GM18858 (cell line): ENCODE data around the gene RGS6.

Experiments
- ATAC-seq: cut with Tn5 transposase; IDR thresholded peaks from one replicate; pipeline ENCODE4 v1.9.1; 2021; ENCODE audit not compliant: unreplicated experiment

Gene RGS6

GRCh38 chr14:72063761-72064282, 131.6 kb downstream of the RGS6 start:
- no peak for ATAC-seq

GRCh38 chr14:72064501-72064900, 132.3 kb downstream of the RGS6 start:
- no peak for ATAC-seq

GRCh38 chr14:72070458-72070857, 138.2 kb downstream of the RGS6 start:
- ATAC-seq = no peak

GRCh38 chr14:72075649-72076334, 143.6 kb downstream of the RGS6 start:
- ATAC-seq = no peak

- no peak for ATAC-seq
These were observed 148.9 kb downstream of the RGS6 start for GRCh38 chr14:72081137-72081536.

GRCh38 chr14:72084935-72085334, 152.7 kb downstream of the RGS6 start:
- no peak for ATAC-seq

GRCh38 chr14:72089625-72090024, 157.4 kb downstream of the RGS6 start:
- no peak for ATAC-seq

- no peak for ATAC-seq
These were observed 162.8 kb downstream of the RGS6 start for GRCh38 chr14:72094844-72095582.

- ATAC-seq = no peak
These were observed 165.0 kb downstream of the RGS6 start for GRCh38 chr14:72097173-72097783.

- ATAC-seq = no peak
These were observed 166.0 kb downstream of the RGS6 start for GRCh38 chr14:72098210-72098609.

GRCh38 chr14:72099566-72099965, 167.3 kb downstream of the RGS6 start:
- no peak for ATAC-seq

GRCh38 chr14:72104011-72104613, 171.9 kb downstream of the RGS6 start:
- no peak for ATAC-seq

GRCh38 chr14:72111911-72112310, 179.7 kb downstream of the RGS6 start:
- no peak for ATAC-seq

- ATAC-seq = no peak
These were observed 186.6 kb downstream of the RGS6 start for GRCh38 chr14:72118841-72119240.

GRCh38 chr14:72120315-72120714, 188.1 kb downstream of the RGS6 start:
- no peak for ATAC-seq

GRCh38 chr14:72123755-72124154, 191.5 kb downstream of the RGS6 start:
- no peak for ATAC-seq

GRCh38 chr14:72124171-72124570, 191.9 kb downstream of the RGS6 start:
- no peak for ATAC-seq

- ATAC-seq = no peak
These were observed 193.9 kb downstream of the RGS6 start for GRCh38 chr14:72126091-72126490.

GRCh38 chr14:72126561-72126960, 194.3 kb downstream of the RGS6 start:
- no peak for ATAC-seq

GRCh38 chr14:72128629-72129028, 196.4 kb downstream of the RGS6 start:
- no peak for ATAC-seq

GRCh38 chr14:72129291-72129690, 197.1 kb downstream of the RGS6 start:
- ATAC-seq = no peak

- no peak for ATAC-seq
These were observed 208.9 kb downstream of the RGS6 start for GRCh38 chr14:72141084-72141483.
